GM18907 (cell line): ENCODE measurements around the gene DNASE2B.

Source experiments
- ATAC-seq: cut with Tn5 transposase; IDR thresholded peaks from one replicate; pipeline ENCODE4 v1.9.1; 2021; ENCODE audit warnings: mild to moderate bottlenecking, moderate library complexity; ENCODE audit not compliant: unreplicated experiment

The DNASE2B gene, protein sequence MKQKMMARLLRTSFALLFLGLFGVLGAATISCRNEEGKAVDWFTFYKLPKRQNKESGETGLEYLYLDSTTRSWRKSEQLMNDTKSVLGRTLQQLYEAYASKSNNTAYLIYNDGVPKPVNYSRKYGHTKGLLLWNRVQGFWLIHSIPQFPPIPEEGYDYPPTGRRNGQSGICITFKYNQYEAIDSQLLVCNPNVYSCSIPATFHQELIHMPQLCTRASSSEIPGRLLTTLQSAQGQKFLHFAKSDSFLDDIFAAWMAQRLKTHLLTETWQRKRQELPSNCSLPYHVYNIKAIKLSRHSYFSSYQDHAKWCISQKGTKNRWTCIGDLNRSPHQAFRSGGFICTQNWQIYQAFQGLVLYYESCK

DNA sequence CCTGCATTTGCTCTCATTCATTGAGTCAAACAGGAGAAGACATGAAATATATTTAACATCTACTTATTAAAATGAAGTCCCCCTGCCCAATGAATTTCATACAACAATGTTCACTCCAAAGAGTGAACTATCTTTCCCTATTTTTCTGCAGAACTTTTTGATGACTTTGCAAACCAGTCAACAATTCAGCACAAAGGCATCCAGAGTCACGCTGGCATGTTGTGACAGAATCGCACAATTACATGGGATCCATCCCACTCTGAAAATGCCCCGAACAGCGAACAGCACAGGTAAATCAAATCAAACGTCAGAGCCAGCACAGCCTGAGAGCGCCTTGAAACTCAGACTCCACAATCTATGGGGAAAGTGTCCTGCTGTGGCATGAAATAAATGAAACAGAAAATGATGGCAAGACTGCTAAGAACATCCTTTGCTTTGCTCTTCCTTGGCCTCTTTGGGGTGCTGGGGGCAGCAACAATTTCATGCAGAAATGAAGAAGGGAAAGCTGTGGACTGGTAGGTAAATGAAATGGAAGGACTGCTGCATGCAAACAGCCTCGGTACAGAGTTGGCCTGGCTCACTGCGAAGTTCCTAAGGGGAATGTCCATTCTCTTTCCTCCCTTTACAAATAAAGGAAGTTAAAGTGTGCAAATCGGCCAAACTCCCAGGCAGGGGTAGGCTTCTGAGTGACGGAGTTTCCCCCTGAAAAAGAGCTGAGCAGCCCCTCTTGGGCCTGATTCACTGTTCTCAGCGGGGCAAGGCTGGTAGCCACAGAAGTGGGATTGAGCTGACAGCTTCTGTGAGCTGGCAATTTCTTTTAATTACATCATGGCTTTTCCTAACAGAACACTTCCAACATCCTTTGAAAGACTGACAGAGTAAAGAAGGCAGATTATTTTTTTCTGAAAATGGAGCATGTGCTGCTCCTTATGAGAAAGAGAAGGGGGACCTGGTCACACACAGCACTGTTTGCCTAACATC is at the start of gene DNASE2B:
Gene DNASE2B (plus strand): TSS at position 310 of the 981 bp plus-strand sequence. CDS start 81 bp downstream, at position 391.
- no peak for ATAC-seq

DNA sequence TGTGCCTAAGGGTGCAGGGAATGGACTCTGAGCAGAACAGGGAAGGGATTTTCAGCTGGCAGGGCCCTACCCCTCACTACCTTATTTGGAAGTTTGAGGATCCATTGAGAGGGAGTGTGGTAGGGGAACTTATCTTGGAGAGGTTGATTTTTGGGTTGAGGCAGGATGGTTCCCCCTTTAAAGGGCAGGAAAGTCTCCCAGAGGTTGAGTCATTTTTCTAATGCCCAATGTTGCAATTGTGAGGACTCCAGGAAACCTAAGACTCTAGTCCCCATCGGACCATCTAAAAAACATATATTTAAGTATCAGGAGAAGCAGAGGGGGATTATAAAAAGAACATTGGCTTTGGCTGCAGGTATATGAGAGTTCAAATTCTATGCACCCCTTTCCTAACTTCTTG is 49.5 kb upstream of the DNASE2B start:
- ATAC-seq, result no peak

DNA sequence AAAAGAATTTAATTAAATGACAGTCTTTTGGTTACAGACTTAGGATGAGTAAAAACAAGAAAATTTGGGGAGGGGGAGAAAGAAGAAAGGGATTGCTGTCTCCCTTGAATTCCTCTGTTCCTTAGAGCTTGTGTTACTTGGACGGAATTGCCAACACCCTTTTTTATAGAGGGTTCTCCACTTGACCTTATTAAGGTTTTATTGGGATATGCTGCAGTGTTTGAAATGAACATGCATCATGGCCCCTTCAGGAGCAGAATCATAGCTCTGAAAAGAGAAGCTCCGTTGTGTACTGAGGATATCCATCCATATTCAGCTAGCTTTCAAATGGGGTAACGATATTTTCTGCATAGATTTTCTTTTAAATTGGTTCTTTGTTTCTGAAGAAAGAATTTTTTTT is 48.2 kb upstream of the DNASE2B start:
- ATAC-seq, result no peak

DNA sequence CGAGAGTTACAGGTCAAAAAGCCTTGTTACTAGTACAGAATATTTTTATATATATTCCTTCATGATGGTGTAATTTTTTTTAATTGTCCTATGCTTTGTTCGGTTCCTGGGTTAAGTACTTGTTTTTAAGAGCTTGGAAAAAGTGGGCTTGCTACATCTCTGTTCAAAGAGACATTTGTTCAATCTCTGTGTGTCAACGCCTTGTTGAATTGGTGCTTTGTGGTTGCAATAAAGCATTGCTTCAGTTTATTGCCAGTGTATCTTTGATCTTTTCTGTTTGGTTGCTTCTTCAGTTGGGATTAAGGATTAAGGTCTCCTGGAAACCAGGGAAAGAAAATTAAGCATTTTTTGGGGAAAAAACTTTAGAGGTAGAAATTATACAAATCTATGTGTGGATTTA is 47.7 kb upstream of the DNASE2B start:
- ATAC-seq, result no peak

DNA sequence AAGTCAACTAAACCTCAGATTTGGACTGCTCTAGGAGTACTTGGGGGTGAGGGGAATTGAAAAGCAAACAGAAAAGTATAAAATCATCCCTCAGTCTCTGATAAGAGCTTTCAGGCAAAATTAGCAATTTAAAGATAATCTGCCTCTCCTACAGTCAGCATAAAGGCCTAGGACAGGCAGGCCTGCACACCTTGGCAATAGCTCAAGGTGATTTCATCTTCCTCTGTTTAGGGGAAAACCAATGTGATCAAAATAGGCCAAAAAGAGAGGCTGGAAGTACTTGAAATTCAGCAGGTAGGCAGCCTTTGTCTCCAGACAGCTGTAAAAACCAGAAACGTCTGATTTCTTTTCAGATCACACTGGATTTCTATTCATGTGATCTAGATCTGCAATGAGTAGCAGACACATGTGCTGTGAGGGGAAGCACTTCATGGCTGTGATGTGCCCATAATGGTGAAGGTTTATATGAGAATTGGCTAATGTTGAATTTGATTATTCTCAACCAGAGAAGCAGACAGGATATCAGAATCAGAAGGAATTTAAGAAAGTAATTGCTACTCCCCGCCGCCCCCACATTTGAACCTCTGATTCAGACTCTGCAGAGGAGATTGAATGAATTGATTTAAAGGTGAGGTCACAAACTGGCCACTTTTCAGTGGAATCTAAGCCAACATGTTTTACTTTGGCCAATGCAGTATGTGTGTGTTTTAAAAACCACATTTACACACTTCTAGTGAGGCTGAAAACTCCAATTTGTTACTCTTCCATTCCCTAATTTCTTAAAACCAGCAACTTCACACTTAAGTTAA is 45.8 kb upstream of the DNASE2B start:
- no peak for ATAC-seq

DNA sequence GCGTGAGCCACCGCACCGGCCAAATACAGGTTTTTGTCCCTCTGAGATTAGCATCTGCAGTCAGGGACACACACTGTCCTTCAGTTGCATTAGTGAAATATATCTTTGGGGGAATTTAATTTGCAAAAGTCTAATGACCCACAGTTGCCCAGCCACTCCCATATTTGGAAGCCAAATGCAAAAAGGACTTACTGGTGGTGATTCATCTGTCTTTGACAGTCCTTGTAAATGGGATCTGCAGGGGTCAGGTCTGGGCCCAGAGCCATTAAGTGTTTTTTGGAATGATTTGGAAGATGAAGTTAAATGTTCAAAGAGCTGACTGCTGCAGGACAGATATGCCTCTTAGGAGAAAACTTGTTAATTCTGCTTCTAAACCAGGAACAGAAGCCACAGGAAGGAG is 44.6 kb upstream of the DNASE2B start:
- no peak for ATAC-seq

DNA sequence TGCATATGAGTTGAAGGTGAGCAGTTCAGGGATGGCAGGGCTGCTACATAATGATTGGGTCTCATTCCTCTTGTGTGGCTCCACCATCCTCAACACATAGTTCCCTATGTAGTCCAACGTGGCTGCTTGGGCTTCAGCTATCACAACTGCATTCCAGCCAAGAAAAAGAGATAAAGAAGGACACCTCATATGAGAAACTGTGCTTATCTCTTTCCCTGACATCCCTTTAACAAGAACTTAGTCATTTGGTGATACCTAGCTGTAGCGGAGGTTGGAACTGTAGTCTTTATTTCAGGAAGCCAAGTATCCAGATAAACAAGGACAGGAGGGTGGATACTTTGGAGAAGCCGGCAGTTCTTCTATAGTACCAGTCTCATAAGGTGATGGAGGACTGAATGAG is 42.7 kb upstream of the DNASE2B start:
- no peak for ATAC-seq

DNA sequence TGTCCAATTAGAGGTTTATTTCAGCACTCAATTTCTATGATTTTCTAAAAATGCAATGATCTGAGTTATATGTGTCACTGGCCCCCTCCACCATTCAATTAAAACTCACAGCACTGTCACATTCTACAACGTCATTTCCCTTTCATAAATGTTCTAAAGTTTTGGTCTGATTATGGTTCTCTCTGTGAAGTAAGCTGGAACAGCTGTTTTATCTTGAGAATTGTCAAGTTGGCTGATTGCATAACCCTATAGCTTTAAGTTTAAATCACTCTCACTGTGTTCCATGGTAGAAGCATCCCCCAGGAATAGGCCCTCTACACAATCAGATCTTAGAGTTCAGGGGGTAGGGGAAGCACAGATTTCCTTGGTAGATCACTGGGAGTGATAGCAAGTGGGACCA is 41.4 kb upstream of the DNASE2B start:
- ATAC-seq, result no peak

DNA sequence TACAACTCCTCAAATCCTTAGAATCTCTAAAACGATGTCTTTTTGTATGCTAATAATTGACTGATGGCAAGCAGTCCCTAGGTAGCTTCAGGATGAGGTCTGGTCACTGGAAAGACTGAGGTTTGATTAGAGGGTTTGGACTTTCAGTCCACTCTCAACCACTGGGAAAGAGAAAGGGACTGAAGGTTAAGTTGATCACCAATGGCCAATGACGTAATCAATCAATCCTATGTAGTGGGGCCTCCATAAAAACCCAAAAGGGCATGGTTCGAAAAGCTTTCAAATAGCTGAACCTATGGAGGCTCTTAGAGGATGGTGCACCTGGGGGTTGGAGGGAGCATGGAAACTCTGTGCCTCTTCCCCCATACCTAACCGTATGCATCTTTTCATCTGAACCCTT is 39.6 kb upstream of the DNASE2B start:
- no peak for ATAC-seq

DNA sequence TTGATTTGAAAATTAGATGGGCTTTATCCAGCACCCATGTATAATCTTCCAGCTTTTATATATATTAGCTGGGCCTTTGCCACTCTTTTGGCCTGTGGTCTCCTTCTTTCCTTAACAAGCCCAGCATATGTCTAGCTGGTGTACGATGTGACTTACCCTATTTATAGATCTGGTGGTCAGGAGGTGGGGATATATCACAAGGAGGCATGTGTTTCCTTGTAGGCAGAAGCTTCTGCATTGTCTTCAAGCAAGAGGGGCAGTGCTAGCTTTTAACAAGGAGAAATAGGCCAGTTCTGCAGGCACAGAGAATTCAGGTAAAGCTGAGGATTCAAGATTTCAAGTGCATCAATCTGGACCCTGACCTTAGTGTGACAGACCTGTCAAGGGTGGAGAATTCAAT is 38.0 kb upstream of the DNASE2B start:
- ATAC-seq, result no peak

DNA sequence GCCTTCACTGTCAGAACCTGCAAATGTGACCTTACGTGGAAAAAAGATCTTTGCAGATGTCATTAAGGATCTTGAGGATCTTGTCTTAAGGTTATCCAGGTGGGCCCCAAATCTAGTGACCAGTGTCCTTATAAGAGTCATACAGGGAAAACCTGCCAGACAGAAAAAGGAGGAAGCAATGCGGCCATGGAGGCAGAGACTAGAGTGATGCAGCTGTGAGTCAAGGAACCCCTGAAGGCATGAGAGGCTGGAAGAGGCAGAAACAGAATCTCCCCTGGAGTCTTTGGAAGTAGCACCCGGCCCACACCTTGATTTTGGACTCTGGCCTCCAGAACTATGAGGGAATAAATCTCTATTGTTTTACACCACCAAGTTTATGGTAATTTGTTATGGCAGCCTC is 36.5 kb upstream of the DNASE2B start:
- ATAC-seq, result no peak

DNA sequence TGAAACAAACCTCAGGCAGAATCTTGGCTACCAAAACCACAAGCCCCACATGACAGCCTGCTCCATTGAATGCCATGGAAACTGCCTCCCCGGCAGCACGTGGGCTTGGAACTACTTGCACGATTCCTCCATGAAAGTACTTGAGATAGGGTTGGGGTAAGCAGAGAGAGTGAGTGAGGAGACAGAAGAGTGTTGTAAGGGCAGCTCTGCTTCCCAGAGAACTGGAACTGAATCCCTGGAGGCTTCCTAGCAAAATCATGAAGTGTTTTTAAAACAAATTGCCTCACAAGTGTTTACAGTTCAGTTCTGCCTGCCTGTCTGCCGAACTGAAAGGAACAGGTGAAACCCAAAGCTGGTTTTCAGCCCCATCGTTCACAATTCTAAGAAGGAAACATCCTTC is 35.3 kb upstream of the DNASE2B start:
- no peak for ATAC-seq

DNA sequence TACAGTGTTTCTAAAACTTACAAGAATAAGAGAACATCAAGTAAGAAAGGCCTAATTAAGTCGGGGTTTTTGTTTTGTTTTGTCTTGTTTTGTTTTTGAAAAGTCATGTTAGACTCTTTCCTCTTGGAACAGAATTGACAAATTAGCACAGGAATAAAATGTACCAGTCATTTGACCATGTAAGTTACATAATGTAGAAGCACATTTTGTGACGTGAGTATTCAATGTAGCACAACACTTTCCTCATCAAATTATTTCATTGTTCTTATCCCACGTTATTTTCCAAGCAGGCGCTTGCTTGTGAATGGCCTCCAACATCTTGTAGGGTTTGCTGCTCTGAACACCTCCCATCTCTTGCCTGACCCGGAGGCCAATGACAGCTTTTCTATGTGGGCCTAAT is 34.7 kb upstream of the DNASE2B start:
- ATAC-seq, result no peak

DNA sequence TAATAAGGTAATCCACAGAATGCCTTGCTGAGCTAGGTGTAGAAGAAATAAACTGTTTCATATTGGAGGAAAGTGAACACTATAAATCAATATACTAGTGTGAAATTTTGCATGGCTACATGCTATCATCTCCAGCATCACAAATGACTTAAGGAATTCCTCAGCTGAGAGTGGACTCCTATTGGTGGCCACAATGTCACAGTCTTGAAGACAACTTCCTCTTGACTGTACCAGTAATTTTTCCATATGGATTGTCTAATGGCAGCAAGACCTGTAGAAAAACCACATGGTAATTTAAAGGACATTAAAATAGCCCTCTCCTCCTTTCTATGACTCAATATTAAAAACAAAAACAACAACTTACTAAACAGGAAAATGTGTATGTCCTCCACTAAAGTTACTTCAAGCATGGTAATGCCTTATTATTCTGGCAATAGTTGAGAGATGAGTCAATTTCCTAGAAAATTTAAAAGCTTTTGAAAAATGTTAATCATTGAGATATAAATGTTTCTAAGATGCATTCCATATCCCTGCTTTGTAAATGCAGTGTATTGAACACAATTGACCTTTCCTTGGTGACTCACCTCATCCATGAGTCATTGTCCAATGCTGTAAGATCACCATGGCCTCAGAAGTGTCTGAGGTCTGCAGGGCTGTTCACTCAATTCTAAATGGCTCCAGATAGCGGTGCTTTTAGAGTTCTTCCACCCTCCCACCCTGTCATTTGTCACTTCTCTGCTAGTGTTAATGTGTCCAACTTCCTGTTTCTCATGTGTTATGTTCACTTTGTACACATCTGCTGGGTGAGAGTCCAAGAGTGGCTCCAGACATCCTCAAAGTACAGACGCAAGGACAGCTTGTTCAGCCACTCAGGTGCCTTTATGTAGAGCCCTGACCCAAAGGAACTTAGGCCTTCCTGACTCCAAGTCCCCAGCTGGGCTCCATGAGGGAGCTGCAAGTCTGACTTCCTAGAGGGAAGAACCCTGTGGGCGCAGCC is 32.8 kb upstream of the DNASE2B start:
- no peak for ATAC-seq

DNA sequence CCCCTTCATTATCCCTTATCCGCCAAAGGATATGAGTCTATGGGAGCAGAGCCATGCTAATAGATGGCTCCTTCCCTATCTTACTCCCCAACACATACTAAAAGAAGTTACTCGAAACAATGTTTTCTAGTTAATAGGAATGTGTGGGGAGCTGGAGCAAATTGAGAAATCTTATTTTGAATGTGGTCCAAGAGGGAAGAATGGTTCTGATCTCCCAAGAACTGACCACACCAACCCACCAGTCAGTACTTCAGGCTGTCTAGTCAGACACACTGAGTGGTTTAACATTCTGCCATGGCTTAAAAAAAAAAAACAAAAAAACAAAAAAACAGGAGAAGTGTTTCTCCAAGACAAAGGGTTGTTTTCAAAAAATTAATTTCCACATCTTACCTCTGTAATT is 31.5 kb upstream of the DNASE2B start:
- ATAC-seq, result no peak

DNA sequence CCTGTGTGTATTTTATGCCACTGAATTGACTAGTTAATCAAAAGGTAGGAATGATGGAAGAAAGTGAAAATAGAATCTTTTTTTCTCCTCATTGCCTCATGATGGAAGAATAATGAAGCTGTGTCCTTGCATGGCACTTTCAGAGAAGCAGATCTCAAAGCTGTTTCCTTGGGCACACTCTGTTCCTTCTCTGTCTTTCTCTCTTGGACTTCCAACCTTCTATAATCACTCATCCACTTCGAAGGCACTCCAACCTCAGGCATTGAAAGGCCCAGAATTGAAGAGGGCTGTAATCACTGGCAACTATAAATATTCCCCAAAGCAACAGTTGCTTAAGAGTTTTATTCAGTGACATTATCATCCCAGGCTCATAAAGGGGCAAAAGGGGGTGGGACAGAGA is 31.1 kb upstream of the DNASE2B start:
- ATAC-seq, result no peak

DNA sequence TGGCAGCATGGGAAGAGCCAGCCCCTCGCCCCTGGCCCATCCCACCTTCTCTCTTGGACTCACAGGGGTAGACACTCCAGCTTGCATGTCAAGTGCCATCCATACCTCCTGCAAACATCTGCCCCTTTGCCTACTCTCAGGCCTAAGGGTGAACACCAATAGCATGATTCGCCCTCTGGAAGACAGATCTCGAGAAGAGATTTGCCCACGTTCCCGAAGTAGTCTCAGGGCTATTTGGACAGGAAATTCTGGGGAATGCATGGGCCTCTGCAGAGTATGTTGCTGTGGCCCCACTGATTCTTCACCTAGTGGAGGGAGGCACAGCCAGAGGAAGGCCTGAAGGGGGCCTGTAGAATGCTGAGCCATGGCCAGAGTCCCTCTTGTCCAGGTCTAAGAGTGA is 29.8 kb upstream of the DNASE2B start:
- no peak for ATAC-seq

DNA sequence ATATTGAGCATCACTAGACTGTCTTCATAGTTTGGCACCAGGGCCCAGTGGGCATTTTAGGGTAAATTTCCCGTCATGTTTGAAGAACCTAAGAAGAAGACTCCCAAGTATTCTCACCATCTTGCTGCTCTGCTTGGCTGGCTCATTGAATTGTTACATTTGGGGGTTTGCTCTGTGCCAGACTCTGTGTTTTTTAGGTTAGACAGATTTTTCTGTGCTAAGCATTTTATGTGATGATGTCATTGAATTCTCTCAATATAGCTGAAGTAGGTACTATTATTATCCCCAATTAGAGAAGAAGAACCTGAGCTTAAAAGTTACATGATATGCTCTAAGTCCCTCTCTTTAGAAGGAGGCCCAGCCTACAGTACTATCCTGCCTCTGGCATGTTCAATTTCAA is 28.0 kb upstream of the DNASE2B start:
- ATAC-seq, result no peak

DNA sequence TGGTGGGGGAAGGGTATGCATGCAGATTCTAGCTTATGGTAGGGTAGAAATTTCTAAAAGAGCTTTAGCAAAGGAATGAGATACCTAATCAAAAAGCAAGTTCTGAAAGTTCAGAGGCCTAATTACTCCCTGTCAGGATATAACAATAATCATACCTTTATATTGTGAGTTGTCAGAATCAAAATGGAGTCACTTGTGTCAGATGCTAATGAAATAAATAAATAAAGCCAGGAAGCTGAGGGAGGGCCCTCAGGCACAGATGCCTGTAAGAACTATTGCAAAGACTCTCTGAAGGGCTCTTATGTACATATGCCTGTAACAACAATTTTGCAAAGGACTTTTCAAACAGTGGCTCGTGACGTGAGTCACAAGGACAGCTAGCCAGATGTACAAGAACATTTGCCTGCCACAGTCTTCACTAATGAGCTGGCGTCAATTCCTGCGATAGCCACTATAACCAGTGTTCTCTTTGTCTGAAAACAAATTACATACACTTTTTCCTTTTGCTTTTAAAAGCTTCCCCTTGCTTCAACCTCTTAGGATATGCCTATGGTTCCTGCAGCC is 27.4 kb upstream of the DNASE2B start:
- ATAC-seq, result no peak
